Hepatic stellate cell (primary cell): Measurements from ENCODE around the gene TPCN2.

Experiments
- DNase-seq: peaks from one replicate; pipeline ENCODE4 v3.0.0; 2011; ENCODE audit warnings: low spot score

Gene TPCN2

GRCh38 chr11:69010964-69011623 is 37.6 kb upstream of the TPCN2 start:
- DNase-seq, result peak; percentile 96

GRCh38 chr11:69011624-69012091 is 37.1 kb upstream of the TPCN2 start:
- DNase-seq, result no peak

- DNase-seq, result peak; percentile 62
These were observed 36.4 kb upstream of the TPCN2 start for GRCh38 chr11:69012092-69013008.

GRCh38 chr11:69013009-69013951 is 35.5 kb upstream of the TPCN2 start, which contains the start of gene MRGPRF:
Gene MRGPRF, minus strand, starts transcription at chr11:69013246. Its CDS starts 3,345 bp downstream, at chr11:69009901.
- DNase-seq, result peak; percentile 93

- peak; percentile 46 for DNase-seq
These were observed 34.5 kb upstream of the TPCN2 start for GRCh38 chr11:69014084-69014851.

- no peak for DNase-seq
These were observed 33.7 kb upstream of the TPCN2 start for GRCh38 chr11:69014898-69015549.

GRCh38 chr11:69017951-69018350 is 30.8 kb upstream of the TPCN2 start:
- DNase-seq, result no peak

GRCh38 chr11:69018924-69019323 is 29.8 kb upstream of the TPCN2 start:
- no peak for DNase-seq

- peak; percentile 61 for DNase-seq
These were observed 26.5 kb upstream of the TPCN2 start for GRCh38 chr11:69022260-69022659.

- DNase-seq, result no peak
These were observed 24.2 kb upstream of the TPCN2 start for GRCh38 chr11:69024509-69024908.

GRCh38 chr11:69027704-69028372 is 20.9 kb upstream of the TPCN2 start:
- no peak for DNase-seq

- no peak for DNase-seq
These were observed 18.4 kb upstream of the TPCN2 start for GRCh38 chr11:69030301-69030700.

- DNase-seq, result no peak
These were observed 15.9 kb upstream of the TPCN2 start for GRCh38 chr11:69032833-69033232.

GRCh38 chr11:69033431-69033830 is 15.3 kb upstream of the TPCN2 start:
- DNase-seq, result no peak

GRCh38 chr11:69034123-69034867 is 14.4 kb upstream of the TPCN2 start:
- no peak for DNase-seq

- DNase-seq, result no peak
These were observed 13.4 kb upstream of the TPCN2 start for GRCh38 chr11:69035150-69035945.

GRCh38 chr11:69035946-69036340 is 12.8 kb upstream of the TPCN2 start:
- DNase-seq, result peak; percentile 68

GRCh38 chr11:69037074-69037473 is 11.7 kb upstream of the TPCN2 start:
- DNase-seq, result no peak
